Measurements from ENCODE around the gene SLC6A3. TPM values are rescaled to one million over a fixed set of nuclear protein-coding genes. Genes with fewer than 3 reads are reported as not detected.

SLC6A3 gene
- total RNA-seq, 1 experiment from 2014 or later = 0.05 TPM

DNA sequence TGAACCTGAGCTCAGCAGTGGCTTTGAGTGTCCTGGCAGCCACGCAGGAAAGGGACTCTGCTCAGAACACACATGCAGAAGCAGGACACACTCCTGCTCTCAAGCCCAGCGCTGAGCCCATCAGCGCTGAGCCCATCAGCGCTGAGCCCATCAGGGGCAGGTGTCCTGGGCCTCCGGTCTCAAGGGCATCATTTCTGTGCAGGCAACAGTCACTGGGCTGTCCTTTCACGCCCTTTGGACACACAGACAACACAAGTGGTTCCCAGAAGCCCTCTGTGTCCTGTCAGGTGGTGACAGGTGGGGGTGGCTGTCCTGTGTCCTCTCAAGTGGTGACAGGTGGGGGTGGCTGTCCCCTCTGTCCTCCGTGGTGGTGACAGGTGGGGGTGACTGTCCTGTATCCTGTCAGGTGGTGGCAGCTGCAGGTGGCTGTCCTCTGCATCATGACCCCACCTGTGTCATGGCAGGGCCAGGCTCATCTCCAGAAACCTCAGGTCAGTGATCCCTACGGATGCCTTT lies 61.3 kb downstream of the SLC6A3 start:
- CTCF ChIA-PET = no interaction called here
- ATAC-seq = no peak

DNA sequence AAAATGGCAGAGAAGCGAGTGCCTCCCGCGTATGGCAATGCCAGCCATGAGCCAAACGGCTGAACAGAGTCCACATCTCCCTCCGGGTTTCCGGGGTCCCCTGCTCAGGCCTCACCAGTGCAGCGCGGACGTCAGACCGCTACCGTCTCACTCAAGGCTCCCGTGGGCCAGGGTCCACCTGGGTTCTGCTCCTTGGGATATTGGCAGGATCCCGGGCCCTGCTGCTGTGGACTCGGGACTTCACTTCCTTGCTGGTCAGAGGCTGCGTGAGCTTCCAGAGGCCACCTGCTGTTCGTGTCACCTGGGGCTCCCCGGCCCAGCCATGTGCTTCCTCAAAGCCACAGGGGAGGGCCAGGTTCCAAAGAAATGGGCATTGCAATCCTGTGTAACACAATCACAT lies 61.9 kb downstream of the SLC6A3 start:
- POLR2A ChIA-PET = no interaction called here
- H3K27me3 ChIP-seq (ENCODE audit: control insufficient read depth, insufficient read depth, low read length) = peaks cover 6% of the 10 kb centered on the region

More for the DNA sequence above, 61.3 kb downstream of the SLC6A3 start:
- no peaks in the 10 kb centered on the region for H3K36me3 ChIP-seq (ENCODE audit: control insufficient read depth, insufficient read depth, low read length)
- no TSS peak for BruUV-seq (replicated peaks)
- H3K27me3 ChIP-seq (ENCODE audit: control insufficient read depth, insufficient read depth, low read length) = peaks cover 8% of the 10 kb centered on the region
- intact Hi-C loops (cut with micrococcal nuclease; ENCODE audit: unreplicated experiment) (no loop called here), in situ Hi-C loops (cut with HindIII; ENCODE audit: low pct_unique_long_range_greater_than_20kb, low sequenced_read_pairs) (no loop called here)
- POLR2A ChIA-PET = no interaction called here
- no peak overlapping the region for H3K27ac ChIP-seq (ENCODE audit: low read length)
- DNase-seq (ENCODE audit: low read depth, low spot score) = no peak
- H3K9me3 ChIP-seq (ENCODE audit: control insufficient read depth, insufficient read depth, low read depth, low read length) = no peaks in the 10 kb centered on the region
- TF ChIP-seq POLR2AphosphoS5 (IDR thresholded peaks at IDR 0.05; ENCODE audit: low read depth, low read length) = no peak
- no peak for TF ChIP-seq TCF7L2 (IDR thresholded peaks at IDR 0.05; ENCODE audit: low read depth, low read length)
- TF ChIP-seq SIN3A (IDR thresholded peaks at IDR 0.05; ENCODE audit: borderline replicate concordance, insufficient read depth, low read depth, low read length) = no peak
- TF ChIP-seq, protein P1, sequence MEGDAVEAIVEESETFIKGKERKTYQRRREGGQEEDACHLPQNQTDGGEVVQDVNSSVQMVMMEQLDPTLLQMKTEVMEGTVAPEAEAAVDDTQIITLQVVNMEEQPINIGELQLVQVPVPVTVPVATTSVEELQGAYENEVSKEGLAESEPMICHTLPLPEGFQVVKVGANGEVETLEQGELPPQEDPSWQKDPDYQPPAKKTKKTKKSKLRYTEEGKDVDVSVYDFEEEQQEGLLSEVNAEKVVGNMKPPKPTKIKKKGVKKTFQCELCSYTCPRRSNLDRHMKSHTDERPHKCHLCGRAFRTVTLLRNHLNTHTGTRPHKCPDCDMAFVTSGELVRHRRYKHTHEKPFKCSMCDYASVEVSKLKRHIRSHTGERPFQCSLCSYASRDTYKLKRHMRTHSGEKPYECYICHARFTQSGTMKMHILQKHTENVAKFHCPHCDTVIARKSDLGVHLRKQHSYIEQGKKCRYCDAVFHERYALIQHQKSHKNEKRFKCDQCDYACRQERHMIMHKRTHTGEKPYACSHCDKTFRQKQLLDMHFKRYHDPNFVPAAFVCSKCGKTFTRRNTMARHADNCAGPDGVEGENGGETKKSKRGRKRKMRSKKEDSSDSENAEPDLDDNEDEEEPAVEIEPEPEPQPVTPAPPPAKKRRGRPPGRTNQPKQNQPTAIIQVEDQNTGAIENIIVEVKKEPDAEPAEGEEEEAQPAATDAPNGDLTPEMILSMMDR (IDR thresholded peaks at IDR 0.05) = no peak
- no peak for TF ChIP-seq REST (IDR thresholded peaks at IDR 0.05; ENCODE audit: insufficient read depth in 1 of 2, low read depth in 2 of 2, low read length in 1 of 2)
- peaks cover 3% of the 10 kb centered on the region for H3K4me1 ChIP-seq (ENCODE audit: control insufficient read depth, insufficient read depth, low read length)
- H3K4me3 ChIP-seq (ENCODE audit: low read depth in 2 of 2, low read length in 2 of 2) = no peak overlapping the region

More for the DNA sequence above, 61.9 kb downstream of the SLC6A3 start:
- Histone ChIP-seq H3K9me3 (ENCODE audit: control insufficient read depth, insufficient read depth, low read depth, low read length) (no peaks in the 10 kb centered on the region), H3K27ac (ENCODE audit: low read length) (no peak overlapping the region), H3K36me3 (ENCODE audit: control insufficient read depth, insufficient read depth, low read length) (no peaks in the 10 kb centered on the region), H3K4me3 (ENCODE audit: low read depth in 2 of 2, low read length in 2 of 2) (no peak overlapping the region), H3K4me1 (ENCODE audit: control insufficient read depth, insufficient read depth, low read length) (peaks cover 3% of the 10 kb centered on the region)
- CTCF ChIA-PET = no interaction called here
- intact Hi-C loops (cut with micrococcal nuclease; ENCODE audit: unreplicated experiment) = no loop called here
- no peak for DNase-seq (ENCODE audit: low read depth, low spot score)
- no TSS peak for BruUV-seq (replicated peaks)
- TF ChIP-seq, protein P1 (IDR thresholded peaks at IDR 0.05) = no peak
- no peak for TF ChIP-seq REST (IDR thresholded peaks at IDR 0.05; ENCODE audit: insufficient read depth in 1 of 2, low read depth in 2 of 2, low read length in 1 of 2)
- no peak for TF ChIP-seq TCF7L2 (IDR thresholded peaks at IDR 0.05; ENCODE audit: low read depth, low read length)
- TF ChIP-seq SIN3A (IDR thresholded peaks at IDR 0.05; ENCODE audit: borderline replicate concordance, insufficient read depth, low read depth, low read length) = no peak
- no peak for TF ChIP-seq POLR2AphosphoS5 (IDR thresholded peaks at IDR 0.05; ENCODE audit: low read depth, low read length)
- no peak for ATAC-seq
- in situ Hi-C loops (cut with HindIII; ENCODE audit: low pct_unique_long_range_greater_than_20kb, low sequenced_read_pairs) = no loop called here

Data from Panc1 (cell line).